Panc1 (cell line): ENCODE data around the gene AGBL1. TPM values are rescaled to one million over a fixed set of nuclear protein-coding genes. Genes with fewer than 3 reads are reported as not detected.

Experiments used
- ATAC-seq: fragments of 200-7000 bp; cut with Tn5 transposase; 2 replicates; pipeline ENCODE4 v1.9.1; 2020; ENCODE audit warnings: mild to moderate bottlenecking, moderate library complexity
- BruUV-seq: library from RNA; stranded (reverse); fragments of 400-500 nt; replicated peaks from 2 replicates; lab custom pipeline; 2021; lab: Mats Ljungman, UMichigan
- CTCF ChIA-PET: fragments of 300-600 bp; sonication (Branson Sonifier 250); formaldehyde crosslinking; loops from one replicate; lab custom pipeline; 2022; ENCODE audit warnings: antibody characterized with exemption; lab: Charles Lee
- POLR2A ChIA-PET: fragments of 300-600 bp; sonication (Branson Sonifier 250); formaldehyde crosslinking; loops from one replicate; lab custom pipeline; 2022; ENCODE audit warnings: antibody characterized with exemption; lab: Charles Lee
- DNase-seq: peaks from one replicate; pipeline ENCODE4 v3.0.0-alpha.2; 2010; ENCODE audit warnings: low read depth, low spot score
- H3K27ac ChIP-seq: 2 replicates; pipeline ENCODE4 v1.5.1; 2011; ENCODE audit warnings: mild to moderate bottlenecking, low read length, inconsistent platforms
- H3K27me3 ChIP-seq: fragments of 200-500 bp; sonication (Bioruptor generic); 2 replicates; pipeline ENCODE4 v1.6.0; 2014; ENCODE audit warnings: low read length, inconsistent platforms; ENCODE audit not compliant: control insufficient read depth, insufficient read depth
- H3K36me3 ChIP-seq: fragments of 200-500 bp; sonication (Bioruptor generic); 2 replicates; pipeline ENCODE4 v1.5.1; 2014; ENCODE audit warnings: inconsistent platforms, mild to moderate bottlenecking, low read length, moderate library complexity; ENCODE audit not compliant: control insufficient read depth, insufficient read depth
- H3K4me1 ChIP-seq: 2 replicates; pipeline ENCODE4 v1.5.1; 2011; ENCODE audit warnings: inconsistent platforms, mild to moderate bottlenecking, low read length, moderate library complexity; ENCODE audit not compliant: control insufficient read depth, insufficient read depth
- H3K4me3 ChIP-seq, 2 experiments: 2 replicates each; pipeline ENCODE4 v1.5.1; 2011 to 2012; ENCODE audit warnings: low read depth in 2 of 2, low read length in 2 of 2, mild to moderate bottlenecking in 2 of 2, inconsistent platforms in 1 of 2, moderate library complexity in 1 of 2
- H3K9me3 ChIP-seq: fragments of 200-500 bp; sonication (Bioruptor generic); 2 replicates; pipeline ENCODE4 v1.5.1; 2014; ENCODE audit warnings: low read depth, mild to moderate bottlenecking, inconsistent platforms, low read length, moderate library complexity; ENCODE audit not compliant: control insufficient read depth, insufficient read depth
- CTCF ChIP-seq: fragments of 450-650 bp; IDR thresholded peaks from 2 replicates; pipeline ENCODE4 v1.5.1; 2017; ENCODE audit warnings: mild to moderate bottlenecking
- POLR2AphosphoS5 ChIP-seq: IDR thresholded peaks from 2 replicates; pipeline ENCODE4 v1.6.1; 2012; ENCODE audit warnings: mild to moderate bottlenecking, low read depth, low read length, moderate library complexity
- REST ChIP-seq, 2 experiments: IDR thresholded peaks; 2 replicates each; pipeline ENCODE4 v1.6.1; 2011 to 2012; ENCODE audit warnings: low read depth in 2 of 2, control low read depth in 1 of 2, low read length in 1 of 2, mild to moderate bottlenecking in 1 of 2, moderate library complexity in 1 of 2; ENCODE audit not compliant: insufficient read depth in 1 of 2
- SIN3A ChIP-seq: IDR thresholded peaks from 2 replicates; pipeline ENCODE4 v1.6.1; 2012; ENCODE audit warnings: low read depth, mild to moderate bottlenecking, low read length, moderate library complexity, borderline replicate concordance; ENCODE audit not compliant: insufficient read depth
- in situ Hi-C: cut with HindIII; loops from 2 replicates; pipeline ENCODE4 v1.10.0; 2016; ENCODE audit warnings: low sequenced_read_pairs, low pct_unique_long_range_greater_than_20kb
- intact Hi-C: fragments of 100-400 bp; cut with micrococcal nuclease; formaldehyde crosslinking; loops from one replicate; pipeline ENCODE4 v1.10.0; 2022; ENCODE audit not compliant: unreplicated experiment
- total RNA-seq: library from RNA; stranded (reverse); gene quantifications from one replicate; pipeline ENCODE4 v1.2.1, GENCODE V29; 2021; ENCODE audit not compliant: unreplicated experiment

Gene AGBL1
- total RNA-seq, 1 experiment from 2014 or later, result not detected

- in situ Hi-C loops (no loop called here), intact Hi-C loops (no loop called here)
- ATAC-seq, result no peak
- H3K27ac ChIP-seq, result no peak overlapping the region
- no peaks in the 10 kb centered on the region for H3K9me3 ChIP-seq
- no peaks in the 10 kb centered on the region for H3K27me3 ChIP-seq
- TF ChIP-seq SIN3A (no peak), REST (IDR thresholded peaks at IDR 0.05; ENCODE audit: insufficient read depth in 1 of 2, low read depth in 2 of 2, low read length in 1 of 2) (no peak)
- POLR2A ChIA-PET, result no interaction called here
- CTCF ChIA-PET, result no interaction called here
- no TSS peak for BruUV-seq
- H3K4me3 ChIP-seq, result no peak overlapping the region
- no peak for DNase-seq
- no peaks in the 10 kb centered on the region for H3K36me3 ChIP-seq
- H3K4me1 ChIP-seq, result no peaks in the 10 kb centered on the region
These were observed 243.0 kb downstream of the AGBL1 start for GRCh38 chr15:86322629-86323028.

- ATAC-seq (no peak), DNase-seq (no peak)
- intact Hi-C loops (no loop called here), in situ Hi-C loops (no loop called here)
- CTCF ChIA-PET, result no interaction called here
- no peak for TF ChIP-seq CTCF
- TF ChIP-seq POLR2AphosphoS5, result no peak
- no TSS peak for BruUV-seq
- Histone ChIP-seq H3K4me3 (no peak overlapping the region), H3K9me3 (no peaks in the 10 kb centered on the region), H3K27ac (no peak overlapping the region), H3K27me3 (no peaks in the 10 kb centered on the region), H3K4me1 (no peaks in the 10 kb centered on the region), H3K36me3 (no peaks in the 10 kb centered on the region)
- POLR2A ChIA-PET, result no interaction called here
These were observed 247.7 kb downstream of the AGBL1 start for GRCh38 chr15:86327230-86327865.

- POLR2A ChIA-PET, result no interaction called here
- DNase-seq (no peak), ATAC-seq (no peak)
- H3K4me3 ChIP-seq, result no peak overlapping the region
- CTCF ChIA-PET, result no interaction called here
- in situ Hi-C loops, result no loop called here
- BruUV-seq, result no TSS peak
- no peaks in the 10 kb centered on the region for H3K9me3 ChIP-seq
- TF ChIP-seq REST (IDR thresholded peaks at IDR 0.05; ENCODE audit: insufficient read depth in 1 of 2, low read depth in 2 of 2, low read length in 1 of 2) (peak in 1 of 2 experiments; percentile 53; a peak in 1 of 4 replicates), CTCF (no peak), SIN3A (no peak)
- no peaks in the 10 kb centered on the region for H3K4me1 ChIP-seq
- H3K27me3 ChIP-seq, result no peaks in the 10 kb centered on the region
- no peaks in the 10 kb centered on the region for H3K36me3 ChIP-seq
- no peak overlapping the region for H3K27ac ChIP-seq
- intact Hi-C loops, result no loop called here
These were observed 249.0 kb downstream of the AGBL1 start for GRCh38 chr15:86328658-86329057.
